Measurements from ENCODE around the gene LINGO4. TPM values are rescaled to one million over a fixed set of nuclear protein-coding genes. Genes with fewer than 3 reads are reported as not detected.

Gene LINGO4
- total RNA-seq, 2 experiments from 2014 or later: not detected

DNA sequence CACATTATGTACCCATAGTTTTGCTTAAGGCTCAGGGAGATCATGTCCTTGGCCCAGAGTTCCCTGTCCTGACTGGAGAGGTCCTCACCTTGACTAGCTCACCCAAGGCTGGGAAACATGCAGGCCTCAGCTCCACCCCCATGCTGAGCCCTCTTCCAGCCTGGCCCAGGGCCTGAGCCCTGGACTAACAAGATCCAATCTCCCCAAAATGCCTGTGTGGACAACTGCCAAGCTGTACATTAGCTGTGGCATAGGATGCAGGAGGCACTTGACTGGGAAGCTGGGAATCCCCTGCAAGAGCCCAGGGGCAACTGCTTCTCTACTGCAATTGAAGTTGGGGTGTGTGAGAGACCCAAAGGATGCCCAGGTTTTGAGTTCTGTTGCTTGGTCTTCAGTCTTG is 2.1 kb downstream of the LINGO4 start:
- ChIA-PET CTCF (interaction anchor here (0.8 to 0.9 kb wide), 2 partner anchors 23 to 86 kb away, joined by 3 read pairs; no protein-coding TSS in a partner anchor), POLR2A (interaction anchor here (1.3 kb wide), 1 partner anchor 17 kb away, joined by 4 read pairs; no protein-coding TSS in a partner anchor)
- TF ChIP-seq, protein P1, sequence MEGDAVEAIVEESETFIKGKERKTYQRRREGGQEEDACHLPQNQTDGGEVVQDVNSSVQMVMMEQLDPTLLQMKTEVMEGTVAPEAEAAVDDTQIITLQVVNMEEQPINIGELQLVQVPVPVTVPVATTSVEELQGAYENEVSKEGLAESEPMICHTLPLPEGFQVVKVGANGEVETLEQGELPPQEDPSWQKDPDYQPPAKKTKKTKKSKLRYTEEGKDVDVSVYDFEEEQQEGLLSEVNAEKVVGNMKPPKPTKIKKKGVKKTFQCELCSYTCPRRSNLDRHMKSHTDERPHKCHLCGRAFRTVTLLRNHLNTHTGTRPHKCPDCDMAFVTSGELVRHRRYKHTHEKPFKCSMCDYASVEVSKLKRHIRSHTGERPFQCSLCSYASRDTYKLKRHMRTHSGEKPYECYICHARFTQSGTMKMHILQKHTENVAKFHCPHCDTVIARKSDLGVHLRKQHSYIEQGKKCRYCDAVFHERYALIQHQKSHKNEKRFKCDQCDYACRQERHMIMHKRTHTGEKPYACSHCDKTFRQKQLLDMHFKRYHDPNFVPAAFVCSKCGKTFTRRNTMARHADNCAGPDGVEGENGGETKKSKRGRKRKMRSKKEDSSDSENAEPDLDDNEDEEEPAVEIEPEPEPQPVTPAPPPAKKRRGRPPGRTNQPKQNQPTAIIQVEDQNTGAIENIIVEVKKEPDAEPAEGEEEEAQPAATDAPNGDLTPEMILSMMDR (IDR thresholded peaks at IDR 0.05): no peak
- H3K36me3 Mint-ChIP-seq (ENCODE audit: low read depth): no peaks in the 10 kb centered on the region
- no peaks in the 10 kb centered on the region for H3K9me3 Mint-ChIP-seq
- H3K27me3 Mint-ChIP-seq: no peaks in the 10 kb centered on the region
- no peak overlapping the region for H3K4me3 Mint-ChIP-seq
- ATAC-seq: no peak
- no peak overlapping the region for H3K27ac Mint-ChIP-seq
- no peak for DNase-seq
- intact Hi-C loops (cut with micrococcal nuclease): no loop called here
- peaks cover 10% of the 10 kb centered on the region for H3K4me1 Mint-ChIP-seq (ENCODE audit: low read depth)

GRCh38 chr1:151802372-151802771 is 2.8 kb downstream of the LINGO4 start:
- peaks cover 10% of the 10 kb centered on the region for H3K4me1 Mint-ChIP-seq (ENCODE audit: low read depth)
- ChIA-PET POLR2A (no interaction called here), CTCF (interaction anchor here (0.9 kb wide), 1 partner anchor 85 kb away, joined by 3 read pairs; no protein-coding TSS in a partner anchor)
- no peaks in the 10 kb centered on the region for H3K27me3 Mint-ChIP-seq
- TF ChIP-seq, protein P1 (IDR thresholded peaks at IDR 0.05): no peak
- H3K4me3 Mint-ChIP-seq: no peak overlapping the region
- intact Hi-C loops (cut with micrococcal nuclease): no loop called here
- no peak for DNase-seq
- ATAC-seq: no peak
- H3K36me3 Mint-ChIP-seq (ENCODE audit: low read depth): no peaks in the 10 kb centered on the region
- no peaks in the 10 kb centered on the region for H3K9me3 Mint-ChIP-seq
- no peak overlapping the region for H3K27ac Mint-ChIP-seq

DNA sequence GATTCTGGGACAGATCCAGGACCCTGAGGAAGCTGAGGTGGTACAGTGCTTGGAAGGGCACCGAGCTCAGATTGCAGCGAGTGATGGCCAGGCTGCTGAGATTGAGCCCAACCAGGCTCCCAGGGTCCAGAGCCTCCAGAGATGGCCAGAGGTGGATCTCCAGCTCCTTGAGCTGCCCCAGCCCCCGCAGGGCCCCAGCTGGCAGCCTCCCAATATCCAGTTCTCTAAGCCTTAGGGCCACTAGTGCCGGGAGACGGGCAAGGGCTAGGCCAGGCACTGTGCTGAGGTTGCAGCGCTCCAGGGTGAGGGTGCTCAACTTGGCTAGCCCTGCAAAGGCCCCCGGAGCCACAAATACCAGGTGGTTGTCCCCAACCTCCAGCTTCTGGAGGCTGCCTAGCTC is 3.4 kb downstream of the LINGO4 start:
- Mint-ChIP-seq H3K27ac (no peak overlapping the region), H3K27me3 (no peaks in the 10 kb centered on the region), H3K4me1 (ENCODE audit: low read depth) (peaks cover 10% of the 10 kb centered on the region), H3K4me3 (no peak overlapping the region), H3K36me3 (ENCODE audit: low read depth) (no peaks in the 10 kb centered on the region), H3K9me3 (no peaks in the 10 kb centered on the region)
- no peak for DNase-seq
- TF ChIP-seq, protein P1 (IDR thresholded peaks at IDR 0.05): no peak
- ChIA-PET POLR2A (no interaction called here), CTCF (no interaction called here)
- intact Hi-C loops (cut with micrococcal nuclease): no loop called here
- no peak for ATAC-seq

DNA sequence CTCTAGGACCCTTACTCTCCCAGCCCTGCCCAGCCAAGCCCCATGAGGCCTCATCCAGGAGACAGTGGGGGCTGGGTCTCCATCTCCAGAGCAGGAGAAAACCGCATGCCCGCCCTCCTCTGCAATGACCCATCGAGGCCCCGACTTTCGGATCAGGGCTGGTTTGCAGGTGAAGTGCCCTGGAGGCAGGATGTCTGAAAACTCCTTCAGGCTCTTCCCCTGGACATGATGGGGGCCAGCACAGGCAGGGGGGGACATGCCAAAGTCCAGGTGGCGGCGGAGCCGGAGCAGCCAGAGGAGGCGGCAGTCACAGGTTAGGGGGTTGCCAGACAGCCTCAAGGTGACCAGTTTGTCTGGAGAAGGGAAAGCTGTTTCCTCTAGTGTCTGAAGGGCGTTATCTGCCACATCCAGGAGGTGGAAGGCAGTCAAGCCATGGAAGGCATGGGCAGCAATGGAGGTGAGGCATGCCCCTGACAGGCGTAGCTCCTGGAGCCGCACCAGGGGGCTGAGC is 3.9 kb downstream of the LINGO4 start:
- Mint-ChIP-seq H3K27me3 (no peaks in the 10 kb centered on the region), H3K36me3 (ENCODE audit: low read depth) (no peaks in the 10 kb centered on the region), H3K4me1 (ENCODE audit: low read depth) (peaks cover 10% of the 10 kb centered on the region), H3K27ac (no peak overlapping the region), H3K9me3 (no peaks in the 10 kb centered on the region), H3K4me3 (no peak overlapping the region)
- intact Hi-C loops (cut with micrococcal nuclease): no loop called here
- CTCF ChIA-PET: no interaction called here
- no peak for ATAC-seq
- POLR2A ChIA-PET: no interaction called here
- no peak for DNase-seq
- TF ChIP-seq, protein P1 (IDR thresholded peaks at IDR 0.05): no peak

GRCh38 chr1:151800830-151801229 is 4.4 kb downstream of the LINGO4 start:
- CTCF ChIA-PET: no interaction called here
- peaks cover 10% of the 10 kb centered on the region for H3K4me1 Mint-ChIP-seq (ENCODE audit: low read depth)
- POLR2A ChIA-PET: no interaction called here
- intact Hi-C loops (cut with micrococcal nuclease): no loop called here
- no peaks in the 10 kb centered on the region for H3K27me3 Mint-ChIP-seq
- DNase-seq (no peak), ATAC-seq (no peak)
- no peaks in the 10 kb centered on the region for H3K9me3 Mint-ChIP-seq
- H3K36me3 Mint-ChIP-seq (ENCODE audit: low read depth): no peaks in the 10 kb centered on the region
- no peak overlapping the region for H3K27ac Mint-ChIP-seq
- TF ChIP-seq, protein P1 (IDR thresholded peaks at IDR 0.05): no peak
- no peak overlapping the region for H3K4me3 Mint-ChIP-seq

All from activated CD8-positive, alpha-beta T cell treated with anti-CD3 and anti-CD28 coated beads for 36 hours (primary cell).